Stimulated activated naive CD8-positive, alpha-beta T cell treated with anti-CD3 and anti-CD28 coated beads, Interleukin-15, amount 100 ng/mL, for 72 hours (primary cell): ENCODE data around the gene SHOC1.

Experiments used
- ATAC-seq: fragments of 150-1000 bp; cut with Tn5 transposase; 2 replicates; pipeline ENCODE4 v1.10.0; 2021; ENCODE audit warnings: mild to moderate bottlenecking, moderate library complexity
- DNase-seq, 2 donors: peaks; one replicate each; pipeline ENCODE4 v3.0.0; 2021 to 2022
- H3K27ac Mint-ChIP-seq, 2 donors: one replicate each; pipeline ENCODE4 v1.8.0; 2022; ENCODE audit warnings: mild to moderate bottlenecking in 2 of 2, mixed read lengths in 2 of 2, moderate library complexity in 2 of 2
- H3K27me3 Mint-ChIP-seq: one replicate; pipeline ENCODE4 v1.8.0; 2022; ENCODE audit warnings: mixed read lengths
- H3K4me1 Mint-ChIP-seq: one replicate; pipeline ENCODE4 v1.8.0; 2022; ENCODE audit warnings: mild to moderate bottlenecking, mixed read lengths
- H3K4me3 Mint-ChIP-seq, 2 donors: one replicate each; pipeline ENCODE4 v1.8.0; 2022; ENCODE audit warnings: mild to moderate bottlenecking in 2 of 2, mixed read lengths in 2 of 2, moderate library complexity in 1 of 2
- H3K9me3 Mint-ChIP-seq, 2 donors: one replicate each; pipeline ENCODE4 v1.8.0; 2022; ENCODE audit warnings: mixed read lengths in 2 of 2

Gene SHOC1

GRCh38 chr9:111783857-111784256 lies 10.9 kb downstream of the SHOC1 start:
- H3K4me3 Mint-ChIP-seq = no peak overlapping the region
- no peaks in the 10 kb centered on the region for H3K4me1 Mint-ChIP-seq
- H3K27me3 Mint-ChIP-seq = no peaks in the 10 kb centered on the region
- DNase-seq (no peak), ATAC-seq (no peak)
- no peak overlapping the region for H3K27ac Mint-ChIP-seq
- H3K9me3 Mint-ChIP-seq = peaks cover 0 to 5% of the 10 kb centered on the region in 2 donors

- DNase-seq = no peak
- H3K4me1 Mint-ChIP-seq = no peaks in the 10 kb centered on the region
- no peaks in the 10 kb centered on the region for H3K27me3 Mint-ChIP-seq
- ATAC-seq = no peak
- H3K27ac Mint-ChIP-seq = no peak overlapping the region
- H3K9me3 Mint-ChIP-seq = peaks cover 0 to 5% of the 10 kb centered on the region in 2 donors
- no peak overlapping the region for H3K4me3 Mint-ChIP-seq
Measured at GRCh38 chr9:111783424-111783823, 11.3 kb downstream of the SHOC1 start.

- H3K9me3 Mint-ChIP-seq = peaks cover 12 to 19% of the 10 kb centered on the region in 2 donors
Measured at GRCh38 chr9:111766066-111766465, 28.7 kb downstream of the SHOC1 start.

GRCh38 chr9:111762556-111762955 lies 32.2 kb downstream of the SHOC1 start:
- H3K4me3 Mint-ChIP-seq = no peak overlapping the region
- H3K27me3 Mint-ChIP-seq = no peaks in the 10 kb centered on the region
- DNase-seq = no peak
- H3K9me3 Mint-ChIP-seq = peaks cover 12 to 18% of the 10 kb centered on the region in 2 donors
- ATAC-seq = no peak
- no peaks in the 10 kb centered on the region for H3K4me1 Mint-ChIP-seq
- H3K27ac Mint-ChIP-seq = no peak overlapping the region

More at GRCh38 chr9:111766066-111766465, 28.7 kb downstream of the SHOC1 start:
- H3K4me3 Mint-ChIP-seq = no peak overlapping the region
- ATAC-seq (no peak), DNase-seq (no peak)
- H3K27me3 Mint-ChIP-seq = no peaks in the 10 kb centered on the region
- no peaks in the 10 kb centered on the region for H3K4me1 Mint-ChIP-seq
- no peak overlapping the region for H3K27ac Mint-ChIP-seq

- Mint-ChIP-seq H3K9me3 (no peaks in the 10 kb centered on the region), H3K27me3 (no peaks in the 10 kb centered on the region), H3K4me1 (no peaks in the 10 kb centered on the region), H3K27ac (no peak overlapping the region), H3K4me3 (no peak overlapping the region)
- peak; percentile 39 to 43 for DNase-seq
- ATAC-seq = peak; percentile 76
Measured at GRCh38 chr9:111759762-111760639, 34.7 kb downstream of the SHOC1 start.

- Mint-ChIP-seq H3K27me3 (no peaks in the 10 kb centered on the region), H3K9me3 (peaks cover 21 to 23% of the 10 kb centered on the region in 2 donors), H3K27ac (no peak overlapping the region), H3K4me1 (no peaks in the 10 kb centered on the region), H3K4me3 (no peak overlapping the region)
- no peak for DNase-seq
- ATAC-seq = no peak
Measured at GRCh38 chr9:111754800-111755199, 39.9 kb downstream of the SHOC1 start.

GRCh38 chr9:111752455-111752854 lies 42.3 kb downstream of the SHOC1 start:
- no peak for ATAC-seq
- DNase-seq = no peak
- Mint-ChIP-seq H3K4me3 (no peak overlapping the region), H3K27me3 (no peaks in the 10 kb centered on the region), H3K27ac (peak overlapping the region in 1 of 2 donors; percentile 31), H3K9me3 (peaks cover 21 to 23% of the 10 kb centered on the region in 2 donors), H3K4me1 (no peaks in the 10 kb centered on the region)
